GM21390 (cell line): Measurements from ENCODE around the gene SRSF11.

Experiments
- ATAC-seq: cut with Tn5 transposase; IDR thresholded peaks from one replicate; pipeline ENCODE4 v1.9.1; 2021; ENCODE audit not compliant: unreplicated experiment

The SRSF11 gene

GRCh38 chr1:70220517-70221237 is 503 bp upstream of the SRSF11 start:
- peak; percentile 4 for ATAC-seq

DNA sequence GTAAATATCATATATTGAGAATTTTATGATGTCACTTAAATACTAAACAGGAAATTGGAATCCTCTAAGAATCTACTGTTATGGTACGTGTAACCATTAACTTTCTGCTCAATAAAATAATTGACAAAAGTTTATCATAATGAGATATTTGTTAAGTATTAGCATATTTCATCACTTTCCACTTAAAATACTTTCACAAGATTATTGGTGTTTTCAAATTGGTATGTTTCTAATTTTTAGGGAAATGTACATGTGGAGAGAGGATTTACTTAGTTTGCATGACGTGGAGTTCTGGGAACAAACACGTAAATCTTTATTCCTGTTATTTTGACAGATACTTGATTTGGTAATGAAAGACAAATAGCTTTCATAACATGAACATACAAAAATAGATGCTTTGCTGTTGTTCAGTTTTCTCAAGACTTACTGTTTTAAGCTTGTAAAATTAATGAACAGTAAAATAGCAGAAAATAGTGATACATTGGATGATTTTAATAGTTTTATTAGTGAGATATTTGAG is 1.6 kb downstream of the SRSF11 start:
- no peak for ATAC-seq

- no peak for ATAC-seq
These were observed 3.8 kb downstream of the SRSF11 start for GRCh38 chr1:70224954-70225353.

- ATAC-seq, result peak; percentile 76
These were observed 6.3 kb downstream of the SRSF11 start for GRCh38 chr1:70227439-70227838.

GRCh38 chr1:70228670-70229069 is 7.5 kb downstream of the SRSF11 start:
- no peak for ATAC-seq

GRCh38 chr1:70231475-70231874 is 10.3 kb downstream of the SRSF11 start:
- no peak for ATAC-seq

DNA sequence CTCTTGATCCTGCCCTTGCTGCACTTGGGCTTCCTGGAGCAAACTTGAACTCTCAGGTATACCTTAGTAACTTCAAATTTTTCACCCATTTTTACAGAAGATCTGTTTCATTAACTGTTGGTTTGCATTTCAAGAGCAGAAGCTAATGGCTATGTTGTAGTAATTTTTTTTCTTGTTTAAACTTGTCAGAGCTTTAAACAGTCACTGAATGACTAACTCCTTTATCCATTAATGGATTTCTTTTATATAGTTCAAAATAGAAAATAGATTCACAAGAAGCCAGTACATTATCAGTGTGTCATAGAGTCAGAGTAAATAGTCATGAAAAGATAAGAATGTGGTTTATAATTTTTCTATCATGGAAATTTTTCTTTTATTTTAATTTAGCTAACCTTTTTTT is 13.6 kb downstream of the SRSF11 start:
- no peak for ATAC-seq

GRCh38 chr1:70239940-70240339 is 18.8 kb downstream of the SRSF11 start:
- ATAC-seq, result no peak

DNA sequence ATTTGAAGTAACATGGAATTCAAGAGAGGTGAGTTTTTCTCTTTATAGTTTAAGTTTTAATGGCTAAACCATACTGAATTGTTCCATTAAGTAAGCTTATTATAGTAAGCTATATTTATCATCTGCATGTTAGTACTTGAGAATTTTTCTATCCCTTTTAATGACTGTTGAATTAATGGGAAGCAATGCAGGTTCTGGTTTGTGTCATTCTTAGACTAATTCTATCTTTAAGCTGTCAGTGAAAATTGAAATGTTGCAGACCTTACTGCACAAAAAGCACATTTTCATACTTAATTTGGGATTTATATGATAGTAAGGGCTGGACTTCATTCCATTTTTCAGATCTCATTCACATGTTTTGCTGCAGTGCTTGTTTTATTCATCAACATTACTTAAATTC is 25.9 kb downstream of the SRSF11 start:
- no peak for ATAC-seq

GRCh38 chr1:70247768-70248167 is 26.6 kb downstream of the SRSF11 start:
- ATAC-seq, result no peak

GRCh38 chr1:70248729-70249128 is 27.5 kb downstream of the SRSF11 start:
- ATAC-seq, result no peak

GRCh38 chr1:70256664-70257063 is 35.5 kb downstream of the SRSF11 start:
- ATAC-seq, result no peak

- no peak for ATAC-seq
These were observed 43.7 kb downstream of the SRSF11 start for GRCh38 chr1:70264839-70265238.

GRCh38 chr1:70265946-70266345 is 44.8 kb downstream of the SRSF11 start:
- ATAC-seq, result no peak

DNA sequence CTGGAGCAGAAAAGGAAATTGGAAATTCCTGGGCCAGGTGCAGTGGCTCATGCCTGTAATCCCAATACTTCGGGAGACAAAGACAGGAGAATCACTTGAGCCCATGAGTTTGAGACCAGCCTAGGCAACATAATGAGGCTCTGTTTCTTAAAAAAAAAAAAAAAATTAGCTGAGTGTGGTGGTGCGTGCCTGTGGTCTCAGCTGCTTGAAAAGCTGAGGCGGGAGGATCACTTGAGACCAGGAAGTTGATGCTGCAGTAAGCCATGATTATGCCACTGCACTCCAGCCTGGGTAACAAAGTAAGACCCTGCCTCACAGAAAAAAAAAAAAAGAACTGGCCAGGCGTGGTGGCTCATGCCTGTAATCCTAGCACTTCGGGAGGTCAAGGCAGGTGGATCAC is 56.7 kb downstream of the SRSF11 start:
- no peak for ATAC-seq

DNA sequence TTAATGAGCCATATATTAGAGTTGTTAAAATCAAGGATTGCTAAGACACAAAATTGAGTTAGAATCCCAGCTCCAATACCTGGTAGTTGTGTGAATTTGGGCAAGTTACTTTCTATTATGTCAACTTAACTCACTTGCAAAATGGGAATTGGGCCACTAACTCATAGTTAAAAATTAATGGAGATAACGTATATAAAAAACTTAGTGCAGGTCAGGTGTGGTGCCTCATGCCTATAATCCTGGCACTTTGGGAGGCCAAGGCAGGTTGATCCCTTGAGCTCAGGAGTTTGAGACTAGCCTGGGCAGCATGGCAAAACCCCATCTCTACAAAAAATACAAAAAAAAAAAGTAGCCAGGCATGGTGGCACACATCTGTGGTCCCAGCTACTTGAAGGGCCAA is 57.5 kb downstream of the SRSF11 start:
- ATAC-seq, result no peak

DNA sequence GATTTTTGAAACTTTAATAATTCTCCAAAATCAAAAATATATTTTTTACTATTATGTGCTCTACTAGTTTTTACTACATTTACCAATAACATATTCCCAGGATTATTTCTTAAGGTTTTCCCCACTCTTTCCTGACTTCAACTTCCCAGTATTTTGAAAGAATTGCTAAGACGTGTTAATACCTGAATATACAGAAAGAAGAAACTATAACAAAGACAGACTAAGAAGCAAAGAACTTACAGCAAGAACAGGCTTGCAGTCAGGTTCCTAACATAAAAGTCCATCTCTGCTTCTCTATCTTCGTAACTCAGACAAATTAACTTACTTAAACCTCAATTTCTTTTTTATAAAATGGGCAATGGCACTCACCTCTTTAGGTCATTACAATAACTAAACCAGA is 63.2 kb downstream of the SRSF11 start:
- ATAC-seq, result no peak

DNA sequence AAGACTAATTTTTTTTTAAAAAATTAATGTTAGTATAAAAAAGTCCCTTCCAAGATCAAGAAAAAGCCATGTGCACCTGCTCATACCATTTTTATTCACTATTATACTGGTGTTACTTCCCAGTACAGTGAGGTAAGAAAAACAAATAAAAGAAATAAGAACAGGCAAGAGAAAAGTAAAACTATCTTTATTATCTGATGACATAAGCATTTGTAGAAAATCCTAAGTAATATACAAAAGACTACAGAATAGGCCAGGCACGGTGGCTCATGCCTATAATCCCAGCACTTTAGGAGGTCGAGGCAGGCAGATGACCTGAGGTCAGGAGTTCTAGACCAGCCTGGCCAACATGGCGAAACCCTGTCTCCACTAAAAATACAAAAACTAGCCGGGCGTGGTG is 65.3 kb downstream of the SRSF11 start:
- ATAC-seq, result no peak

DNA sequence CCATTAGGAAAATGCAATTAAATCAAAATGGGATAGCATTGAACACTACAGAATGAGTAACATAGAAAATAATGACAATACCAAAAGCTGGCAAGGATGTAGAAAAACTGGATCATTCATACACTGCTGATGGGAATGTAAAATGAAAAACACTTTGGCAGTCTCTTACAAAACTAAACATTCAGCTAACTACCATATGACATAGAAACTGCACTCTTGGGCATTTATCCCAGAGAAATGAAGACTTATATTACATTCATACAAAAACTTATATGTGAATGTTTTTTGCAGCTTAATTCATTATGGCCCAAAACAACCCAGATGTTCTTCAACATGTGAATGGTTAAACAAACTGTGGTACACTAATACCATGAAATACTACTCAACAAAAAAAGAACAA is 67.0 kb downstream of the SRSF11 start:
- no peak for ATAC-seq

DNA sequence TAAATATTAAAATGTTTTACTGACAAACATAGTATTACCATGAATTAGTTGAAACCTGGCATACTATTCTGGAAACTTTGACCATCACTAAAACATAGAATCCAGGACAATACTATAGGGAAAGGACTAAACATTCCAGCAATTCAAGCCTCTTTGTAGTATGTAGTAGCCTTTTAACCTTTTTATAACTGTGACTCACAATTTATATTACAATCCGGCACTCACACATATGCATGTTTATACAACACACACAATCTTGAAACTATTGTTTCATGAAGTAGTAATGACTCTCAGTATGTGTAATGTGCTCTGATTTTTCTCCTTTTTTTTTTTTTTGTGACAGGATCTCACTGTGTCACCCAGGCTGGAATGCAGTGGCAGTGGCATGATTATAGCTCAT is 69.0 kb downstream of the SRSF11 start:
- ATAC-seq, result no peak

DNA sequence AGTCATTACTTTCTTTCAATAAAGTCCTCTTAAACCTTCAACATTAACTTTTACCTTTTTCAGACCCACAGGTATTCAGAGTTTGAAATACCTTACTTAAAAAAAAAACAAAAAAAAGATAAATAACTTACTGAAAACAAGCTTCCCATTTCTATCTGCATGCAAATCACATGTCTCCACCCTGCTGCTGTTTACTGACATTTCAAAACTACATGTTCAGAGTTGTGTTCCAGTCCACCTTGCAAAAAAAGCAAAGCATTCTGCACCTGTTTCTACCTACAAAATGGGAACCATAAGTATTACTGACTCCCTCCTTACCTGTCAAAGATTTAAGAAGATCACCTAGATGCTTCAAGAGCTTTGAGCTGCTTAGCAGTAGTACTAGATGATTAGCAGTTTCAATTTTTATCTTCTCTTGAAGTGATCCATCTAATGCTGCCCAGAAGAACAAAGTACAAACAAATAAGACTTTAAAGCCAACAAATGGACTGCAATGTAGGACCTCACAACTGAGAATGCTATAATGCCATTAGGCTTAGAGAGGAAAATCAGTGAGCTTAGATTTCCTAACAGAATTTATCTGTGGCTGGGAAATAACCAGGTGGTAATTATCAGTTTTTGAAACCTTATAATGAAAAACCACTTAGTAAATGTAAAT is 72.1 kb downstream of the SRSF11 start:
- ATAC-seq, result no peak

GRCh38 chr1:70295749-70296148 is 74.6 kb downstream of the SRSF11 start:
- no peak for ATAC-seq

- ATAC-seq, result no peak
These were observed 78.3 kb downstream of the SRSF11 start for GRCh38 chr1:70299472-70299871.
